HEK293 (cell line): Measurements from ENCODE around the gene OSTC.

Experiments used
- CTCF ChIA-PET: fragments of 350-600 bp; formaldehyde crosslinking; extraction: SDS; loops from one replicate; lab custom pipeline; 2021; ENCODE audit warnings: antibody characterized with exemption; lab: Yijun Ruan, JAX
- POLR2A ChIA-PET: fragments of 300-600 bp; formaldehyde crosslinking; extraction: SDS; loops from one replicate; lab custom pipeline; 2020; ENCODE audit warnings: antibody characterized with exemption, inconsistent platforms; lab: Yijun Ruan, JAX
- H3K27ac ChIP-seq: fragments of 200-500 bp; sonication (Bioruptor generic); 2 replicates; pipeline ENCODE4 v1.5.1; 2014; ENCODE audit warnings: low read depth, low read length, control low read depth, inconsistent platforms; ENCODE audit errors: extremely low read depth
- H3K36me3 ChIP-seq, 2 experiments: fragments of 200-500 bp in 1 of 2; sonication (Bioruptor generic) in 1 of 2; 1 replicate in 1 of 2; 2 replicates in 1 of 2; pipeline ENCODE4 v1.5.1; 2014 to 2017; ENCODE audit warnings: inconsistent platforms in 2 of 2, low read length in 2 of 2; ENCODE audit not compliant: control insufficient read depth in 2 of 2, insufficient read depth in 1 of 2
- H3K4me1 ChIP-seq: fragments of 200-500 bp; sonication (Bioruptor generic); 2 replicates; pipeline ENCODE4 v1.5.1; 2014; ENCODE audit warnings: mild to moderate bottlenecking, low read length, inconsistent platforms; ENCODE audit not compliant: control insufficient read depth, insufficient read depth
- H3K4me3 ChIP-seq: 2 replicates; pipeline ENCODE4 v1.5.1; 2011; ENCODE audit warnings: low read depth, mild to moderate bottlenecking, control low read depth, low read length, moderate library complexity
- H3K9me3 ChIP-seq: fragments of 200-500 bp; sonication (Bioruptor generic); 2 replicates; pipeline ENCODE4 v1.5.1; 2014; ENCODE audit warnings: low read depth, low read length, inconsistent platforms; ENCODE audit not compliant: control insufficient read depth, insufficient read depth
- KLF7 ChIP-seq: fragments of 450-650 bp; formaldehyde crosslinking; IDR thresholded peaks from 2 replicates; pipeline ENCODE4 v1.5.1; 2016; ENCODE audit warnings: missing biosample characterization, missing genetic modification characterization, borderline replicate concordance
- KLF8 ChIP-seq: fragments of 450-650 bp; formaldehyde crosslinking; IDR thresholded peaks from 2 replicates; pipeline ENCODE4 v1.5.1; 2016; ENCODE audit warnings: missing biosample characterization, missing genetic modification characterization
- ZFHX2 ChIP-seq: fragments of 450-650 bp; formaldehyde crosslinking; conservative IDR thresholded peaks from 2 replicates; pipeline ENCODE4 v1.5.1; 2016; ENCODE audit warnings: missing biosample characterization, missing genetic modification characterization
- ZNF132 ChIP-seq: fragments of 450-650 bp; formaldehyde crosslinking; IDR thresholded peaks from 2 replicates; pipeline ENCODE4 v1.5.1; 2017; ENCODE audit warnings: missing biosample characterization, missing genetic modification characterization, borderline replicate concordance
- ZNF138 ChIP-seq: fragments of 450-650 bp; formaldehyde crosslinking; IDR thresholded peaks from 2 replicates; pipeline ENCODE4 v1.5.1; 2016; ENCODE audit warnings: missing biosample characterization, missing genetic modification characterization, borderline replicate concordance
- ZNF23 ChIP-seq: fragments of 450-650 bp; formaldehyde crosslinking; IDR thresholded peaks from 2 replicates; pipeline ENCODE4 v1.5.1; 2016; ENCODE audit warnings: missing biosample characterization, missing genetic modification characterization, borderline replicate concordance
- ZNF404 ChIP-seq: fragments of 450-650 bp; formaldehyde crosslinking; IDR thresholded peaks from 2 replicates; pipeline ENCODE4 v1.5.1; 2017; ENCODE audit warnings: missing biosample characterization, missing genetic modification characterization
- ZNF423 ChIP-seq: fragments of 450-650 bp; formaldehyde crosslinking; IDR thresholded peaks from 2 replicates; pipeline ENCODE4 v1.5.1; 2016; ENCODE audit warnings: missing biosample characterization, missing genetic modification characterization
- ZNF571 ChIP-seq: fragments of 450-650 bp; formaldehyde crosslinking; IDR thresholded peaks from 2 replicates; pipeline ENCODE4 v1.5.0; 2017; ENCODE audit warnings: missing biosample characterization, missing genetic modification characterization
- ZNF623 ChIP-seq: fragments of 450-650 bp; formaldehyde crosslinking; IDR thresholded peaks from 2 replicates; pipeline ENCODE4 v1.5.1; 2016; ENCODE audit warnings: missing biosample characterization, missing genetic modification characterization
- ZNF624 ChIP-seq: fragments of 450-650 bp; formaldehyde crosslinking; IDR thresholded peaks from 2 replicates; pipeline ENCODE4 v1.5.1; 2017; ENCODE audit warnings: missing biosample characterization, missing genetic modification characterization
- ZNF830 ChIP-seq: fragments of 450-650 bp; IDR thresholded peaks from 2 replicates; pipeline ENCODE4 v1.5.0; 2018; ENCODE audit warnings: missing biosample characterization, missing genetic modification characterization, low read depth, mild to moderate bottlenecking, moderate library complexity
- TF ChIP-seq, protein P1 (sequence below): fragments of 450-650 bp; formaldehyde crosslinking; IDR thresholded peaks from 2 replicates; pipeline ENCODE4 v1.5.1; 2016; ENCODE audit warnings: missing biosample characterization, missing genetic modification characterization, low read depth
- TF ChIP-seq, protein P2 (sequence below): fragments of 450-650 bp; formaldehyde crosslinking; IDR thresholded peaks from 2 replicates; pipeline ENCODE4 v1.5.1; 2017; ENCODE audit warnings: missing biosample characterization, mild to moderate bottlenecking, missing genetic modification characterization, moderate library complexity
- TF ChIP-seq, protein P3 (sequence below): fragments of 450-650 bp; formaldehyde crosslinking; IDR thresholded peaks from 2 replicates; pipeline ENCODE4 v1.5.1; 2016; ENCODE audit warnings: missing biosample characterization, missing genetic modification characterization, borderline replicate concordance
- TF ChIP-seq, protein P4 (sequence below): fragments of 450-650 bp; formaldehyde crosslinking; IDR thresholded peaks from 2 replicates; pipeline ENCODE4 v1.5.1; 2016; ENCODE audit warnings: missing biosample characterization, missing genetic modification characterization
- TF ChIP-seq, protein P5 (sequence below): fragments of 450-650 bp; formaldehyde crosslinking; conservative IDR thresholded peaks from 2 replicates; pipeline ENCODE4 v1.5.1; 2016; ENCODE audit warnings: low read depth, missing biosample characterization, missing genetic modification characterization
- TF ChIP-seq, protein P6 (sequence below): fragments of 450-650 bp; formaldehyde crosslinking; IDR thresholded peaks from 2 replicates; pipeline ENCODE4 v1.5.1; 2016; ENCODE audit warnings: missing biosample characterization, missing genetic modification characterization

Gene OSTC

DNA sequence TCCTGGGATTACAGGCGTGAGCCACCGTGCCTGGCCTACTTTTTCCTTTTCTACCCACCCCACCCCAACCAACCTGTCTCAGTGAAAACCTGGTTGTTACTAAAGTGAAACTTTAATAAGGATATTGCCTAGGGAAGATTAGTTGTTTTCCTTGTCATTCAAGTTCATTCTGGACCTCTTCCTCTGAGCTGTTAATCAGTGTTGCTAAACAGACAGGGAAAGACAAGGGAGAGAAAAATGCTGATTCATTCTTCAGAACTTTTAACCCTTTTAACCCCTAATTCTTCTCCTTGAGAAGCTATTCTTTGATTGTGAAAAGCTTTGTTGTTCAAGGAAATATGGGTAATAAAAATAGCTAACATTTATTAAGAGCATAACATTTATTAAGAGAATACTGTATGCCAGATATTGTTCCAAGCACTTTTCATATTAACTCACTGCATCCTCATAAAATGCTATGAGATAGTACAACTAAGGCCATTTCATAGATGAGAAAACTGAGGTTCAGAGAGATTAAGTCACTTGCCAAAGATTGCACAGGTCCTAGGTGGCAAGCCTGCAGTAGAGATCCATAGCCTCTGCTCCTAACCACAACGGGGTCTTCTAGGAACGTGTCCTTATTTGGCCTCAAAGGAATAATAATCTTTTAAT lies 34.8 kb downstream of the OSTC start:
- Histone ChIP-seq H3K4me3 (no peak overlapping the region), H3K9me3 (no peaks in the 10 kb centered on the region), H3K36me3 (no peaks in the 10 kb centered on the region), H3K4me1 (no peaks in the 10 kb centered on the region), H3K27ac (no peak overlapping the region)
- TF ChIP-seq, protein P1, sequence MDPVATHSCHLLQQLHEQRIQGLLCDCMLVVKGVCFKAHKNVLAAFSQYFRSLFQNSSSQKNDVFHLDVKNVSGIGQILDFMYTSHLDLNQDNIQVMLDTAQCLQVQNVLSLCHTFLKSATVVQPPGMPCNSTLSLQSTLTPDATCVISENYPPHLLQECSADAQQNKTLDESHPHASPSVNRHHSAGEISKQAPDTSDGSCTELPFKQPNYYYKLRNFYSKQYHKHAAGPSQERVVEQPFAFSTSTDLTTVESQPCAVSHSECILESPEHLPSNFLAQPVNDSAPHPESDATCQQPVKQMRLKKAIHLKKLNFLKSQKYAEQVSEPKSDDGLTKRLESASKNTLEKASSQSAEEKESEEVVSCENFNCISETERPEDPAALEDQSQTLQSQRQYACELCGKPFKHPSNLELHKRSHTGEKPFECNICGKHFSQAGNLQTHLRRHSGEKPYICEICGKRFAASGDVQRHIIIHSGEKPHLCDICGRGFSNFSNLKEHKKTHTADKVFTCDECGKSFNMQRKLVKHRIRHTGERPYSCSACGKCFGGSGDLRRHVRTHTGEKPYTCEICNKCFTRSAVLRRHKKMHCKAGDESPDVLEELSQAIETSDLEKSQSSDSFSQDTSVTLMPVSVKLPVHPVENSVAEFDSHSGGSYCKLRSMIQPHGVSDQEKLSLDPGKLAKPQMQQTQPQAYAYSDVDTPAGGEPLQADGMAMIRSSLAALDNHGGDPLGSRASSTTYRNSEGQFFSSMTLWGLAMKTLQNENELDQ (tag by site-specific recombination) = no peak
- TF ChIP-seq, protein P2, sequence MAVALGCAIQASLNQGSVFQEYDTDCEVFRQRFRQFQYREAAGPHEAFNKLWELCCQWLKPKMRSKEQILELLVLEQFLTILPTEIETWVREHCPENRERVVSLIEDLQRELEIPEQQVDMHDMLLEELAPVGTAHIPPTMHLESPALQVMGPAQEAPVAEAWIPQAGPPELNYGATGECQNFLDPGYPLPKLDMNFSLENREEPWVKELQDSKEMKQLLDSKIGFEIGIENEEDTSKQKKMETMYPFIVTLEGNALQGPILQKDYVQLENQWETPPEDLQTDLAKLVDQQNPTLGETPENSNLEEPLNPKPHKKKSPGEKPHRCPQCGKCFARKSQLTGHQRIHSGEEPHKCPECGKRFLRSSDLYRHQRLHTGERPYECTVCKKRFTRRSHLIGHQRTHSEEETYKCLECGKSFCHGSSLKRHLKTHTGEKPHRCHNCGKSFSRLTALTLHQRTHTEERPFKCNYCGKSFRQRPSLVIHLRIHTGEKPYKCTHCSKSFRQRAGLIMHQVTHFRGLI = no peak
- no peak for TF ChIP-seq ZNF23 (tag by site-specific recombination)
- TF ChIP-seq ZFHX2 (tag by site-specific recombination) = no peak
- TF ChIP-seq, protein P3, sequence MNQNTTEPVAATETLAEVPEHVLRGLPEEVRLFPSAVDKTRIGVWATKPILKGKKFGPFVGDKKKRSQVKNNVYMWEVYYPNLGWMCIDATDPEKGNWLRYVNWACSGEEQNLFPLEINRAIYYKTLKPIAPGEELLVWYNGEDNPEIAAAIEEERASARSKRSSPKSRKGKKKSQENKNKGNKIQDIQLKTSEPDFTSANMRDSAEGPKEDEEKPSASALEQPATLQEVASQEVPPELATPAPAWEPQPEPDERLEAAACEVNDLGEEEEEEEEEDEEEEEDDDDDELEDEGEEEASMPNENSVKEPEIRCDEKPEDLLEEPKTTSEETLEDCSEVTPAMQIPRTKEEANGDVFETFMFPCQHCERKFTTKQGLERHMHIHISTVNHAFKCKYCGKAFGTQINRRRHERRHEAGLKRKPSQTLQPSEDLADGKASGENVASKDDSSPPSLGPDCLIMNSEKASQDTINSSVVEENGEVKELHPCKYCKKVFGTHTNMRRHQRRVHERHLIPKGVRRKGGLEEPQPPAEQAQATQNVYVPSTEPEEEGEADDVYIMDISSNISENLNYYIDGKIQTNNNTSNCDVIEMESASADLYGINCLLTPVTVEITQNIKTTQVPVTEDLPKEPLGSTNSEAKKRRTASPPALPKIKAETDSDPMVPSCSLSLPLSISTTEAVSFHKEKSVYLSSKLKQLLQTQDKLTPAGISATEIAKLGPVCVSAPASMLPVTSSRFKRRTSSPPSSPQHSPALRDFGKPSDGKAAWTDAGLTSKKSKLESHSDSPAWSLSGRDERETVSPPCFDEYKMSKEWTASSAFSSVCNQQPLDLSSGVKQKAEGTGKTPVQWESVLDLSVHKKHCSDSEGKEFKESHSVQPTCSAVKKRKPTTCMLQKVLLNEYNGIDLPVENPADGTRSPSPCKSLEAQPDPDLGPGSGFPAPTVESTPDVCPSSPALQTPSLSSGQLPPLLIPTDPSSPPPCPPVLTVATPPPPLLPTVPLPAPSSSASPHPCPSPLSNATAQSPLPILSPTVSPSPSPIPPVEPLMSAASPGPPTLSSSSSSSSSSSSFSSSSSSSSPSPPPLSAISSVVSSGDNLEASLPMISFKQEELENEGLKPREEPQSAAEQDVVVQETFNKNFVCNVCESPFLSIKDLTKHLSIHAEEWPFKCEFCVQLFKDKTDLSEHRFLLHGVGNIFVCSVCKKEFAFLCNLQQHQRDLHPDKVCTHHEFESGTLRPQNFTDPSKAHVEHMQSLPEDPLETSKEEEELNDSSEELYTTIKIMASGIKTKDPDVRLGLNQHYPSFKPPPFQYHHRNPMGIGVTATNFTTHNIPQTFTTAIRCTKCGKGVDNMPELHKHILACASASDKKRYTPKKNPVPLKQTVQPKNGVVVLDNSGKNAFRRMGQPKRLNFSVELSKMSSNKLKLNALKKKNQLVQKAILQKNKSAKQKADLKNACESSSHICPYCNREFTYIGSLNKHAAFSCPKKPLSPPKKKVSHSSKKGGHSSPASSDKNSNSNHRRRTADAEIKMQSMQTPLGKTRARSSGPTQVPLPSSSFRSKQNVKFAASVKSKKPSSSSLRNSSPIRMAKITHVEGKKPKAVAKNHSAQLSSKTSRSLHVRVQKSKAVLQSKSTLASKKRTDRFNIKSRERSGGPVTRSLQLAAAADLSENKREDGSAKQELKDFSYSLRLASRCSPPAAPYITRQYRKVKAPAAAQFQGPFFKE (tag by site-specific recombination) = no peak
- TF ChIP-seq KLF7 (tag by site-specific recombination) = no peak
- TF ChIP-seq ZNF423 = no peak
- no peak for TF ChIP-seq ZNF404 (tag by site-specific recombination)
- no peak for TF ChIP-seq ZNF138 (tag by site-specific recombination)
- TF ChIP-seq ZNF571 (tag by site-specific recombination) = no peak
- TF ChIP-seq, protein P4, sequence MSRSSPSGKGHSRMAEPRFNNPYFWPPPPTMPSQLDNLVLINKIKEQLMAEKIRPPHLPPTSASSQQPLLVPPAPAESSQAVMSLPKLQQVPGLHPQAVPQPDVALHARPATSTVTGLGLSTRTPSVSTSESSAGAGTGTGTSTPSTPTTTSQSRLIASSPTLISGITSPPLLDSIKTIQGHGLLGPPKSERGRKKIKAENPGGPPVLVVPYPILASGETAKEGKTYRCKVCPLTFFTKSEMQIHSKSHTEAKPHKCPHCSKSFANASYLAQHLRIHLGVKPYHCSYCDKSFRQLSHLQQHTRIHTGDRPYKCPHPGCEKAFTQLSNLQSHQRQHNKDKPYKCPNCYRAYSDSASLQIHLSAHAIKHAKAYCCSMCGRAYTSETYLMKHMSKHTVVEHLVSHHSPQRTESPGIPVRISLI (tag by site-specific recombination) = no peak
- TF ChIP-seq, protein P5, sequence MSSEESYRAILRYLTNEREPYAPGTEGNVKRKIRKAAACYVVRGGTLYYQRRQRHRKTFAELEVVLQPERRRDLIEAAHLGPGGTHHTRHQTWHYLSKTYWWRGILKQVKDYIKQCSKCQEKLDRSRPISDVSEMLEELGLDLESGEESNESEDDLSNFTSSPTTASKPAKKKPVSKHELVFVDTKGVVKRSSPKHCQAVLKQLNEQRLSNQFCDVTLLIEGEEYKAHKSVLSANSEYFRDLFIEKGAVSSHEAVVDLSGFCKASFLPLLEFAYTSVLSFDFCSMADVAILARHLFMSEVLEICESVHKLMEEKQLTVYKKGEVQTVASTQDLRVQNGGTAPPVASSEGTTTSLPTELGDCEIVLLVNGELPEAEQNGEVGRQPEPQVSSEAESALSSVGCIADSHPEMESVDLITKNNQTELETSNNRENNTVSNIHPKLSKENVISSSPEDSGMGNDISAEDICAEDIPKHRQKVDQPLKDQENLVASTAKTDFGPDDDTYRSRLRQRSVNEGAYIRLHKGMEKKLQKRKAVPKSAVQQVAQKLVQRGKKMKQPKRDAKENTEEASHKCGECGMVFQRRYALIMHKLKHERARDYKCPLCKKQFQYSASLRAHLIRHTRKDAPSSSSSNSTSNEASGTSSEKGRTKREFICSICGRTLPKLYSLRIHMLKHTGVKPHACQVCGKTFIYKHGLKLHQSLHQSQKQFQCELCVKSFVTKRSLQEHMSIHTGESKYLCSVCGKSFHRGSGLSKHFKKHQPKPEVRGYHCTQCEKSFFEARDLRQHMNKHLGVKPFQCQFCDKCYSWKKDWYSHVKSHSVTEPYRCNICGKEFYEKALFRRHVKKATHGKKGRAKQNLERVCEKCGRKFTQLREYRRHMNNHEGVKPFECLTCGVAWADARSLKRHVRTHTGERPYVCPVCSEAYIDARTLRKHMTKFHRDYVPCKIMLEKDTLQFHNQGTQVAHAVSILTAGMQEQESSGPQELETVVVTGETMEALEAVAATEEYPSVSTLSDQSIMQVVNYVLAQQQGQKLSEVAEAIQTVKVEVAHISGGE (tag by site-specific recombination) = no peak
- no peak for TF ChIP-seq ZNF624 (tag by site-specific recombination)
- no peak for TF ChIP-seq ZNF132 (tag by site-specific recombination)
- no peak for TF ChIP-seq ZNF623 (tag by site-specific recombination)
- no peak for TF ChIP-seq KLF8 (tag by site-specific recombination)
- TF ChIP-seq, protein P6, sequence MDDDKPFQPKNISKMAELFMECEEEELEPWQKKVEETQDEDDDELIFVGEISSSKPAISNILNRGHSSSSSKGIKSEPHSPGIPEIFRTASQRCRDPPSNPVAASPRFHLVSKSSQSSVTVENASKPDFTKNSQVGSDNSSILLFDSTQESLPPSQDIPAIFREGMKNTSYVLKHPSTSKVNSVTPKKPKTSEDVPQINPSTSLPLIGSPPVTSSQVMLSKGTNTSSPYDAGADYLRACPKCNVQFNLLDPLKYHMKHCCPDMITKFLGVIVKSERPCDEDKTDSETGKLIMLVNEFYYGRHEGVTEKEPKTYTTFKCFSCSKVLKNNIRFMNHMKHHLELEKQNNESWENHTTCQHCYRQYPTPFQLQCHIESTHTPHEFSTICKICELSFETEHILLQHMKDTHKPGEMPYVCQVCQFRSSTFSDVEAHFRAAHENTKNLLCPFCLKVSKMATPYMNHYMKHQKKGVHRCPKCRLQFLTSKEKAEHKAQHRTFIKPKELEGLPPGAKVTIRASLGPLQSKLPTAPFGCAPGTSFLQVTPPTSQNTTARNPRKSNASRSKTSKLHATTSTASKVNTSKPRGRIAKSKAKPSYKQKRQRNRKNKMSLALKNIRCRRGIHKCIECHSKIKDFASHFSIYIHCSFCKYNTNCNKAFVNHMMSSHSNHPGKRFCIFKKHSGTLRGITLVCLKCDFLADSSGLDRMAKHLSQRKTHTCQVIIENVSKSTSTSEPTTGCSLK (tag by site-specific recombination) = no peak
- TF ChIP-seq ZNF830 = no peak
- ChIA-PET CTCF (interaction anchor here (0.9 kb wide), 1 partner anchor 149 kb away, joined by 3 read pairs; no protein-coding TSS in a partner anchor), POLR2A (no interaction called here)
